HG02938 (cell line): ENCODE data around the gene ZNF335.
A peak's percentile ranks its signal among the peaks of the same experiment; 100 is the strongest.

Experiments used
- ATAC-seq: cut with Tn5 transposase; IDR thresholded peaks from one replicate; pipeline ENCODE4 v1.9.1; 2021; ENCODE audit warnings: mild to moderate bottlenecking, moderate library complexity; ENCODE audit not compliant: unreplicated experiment

ZNF335 gene, protein sequence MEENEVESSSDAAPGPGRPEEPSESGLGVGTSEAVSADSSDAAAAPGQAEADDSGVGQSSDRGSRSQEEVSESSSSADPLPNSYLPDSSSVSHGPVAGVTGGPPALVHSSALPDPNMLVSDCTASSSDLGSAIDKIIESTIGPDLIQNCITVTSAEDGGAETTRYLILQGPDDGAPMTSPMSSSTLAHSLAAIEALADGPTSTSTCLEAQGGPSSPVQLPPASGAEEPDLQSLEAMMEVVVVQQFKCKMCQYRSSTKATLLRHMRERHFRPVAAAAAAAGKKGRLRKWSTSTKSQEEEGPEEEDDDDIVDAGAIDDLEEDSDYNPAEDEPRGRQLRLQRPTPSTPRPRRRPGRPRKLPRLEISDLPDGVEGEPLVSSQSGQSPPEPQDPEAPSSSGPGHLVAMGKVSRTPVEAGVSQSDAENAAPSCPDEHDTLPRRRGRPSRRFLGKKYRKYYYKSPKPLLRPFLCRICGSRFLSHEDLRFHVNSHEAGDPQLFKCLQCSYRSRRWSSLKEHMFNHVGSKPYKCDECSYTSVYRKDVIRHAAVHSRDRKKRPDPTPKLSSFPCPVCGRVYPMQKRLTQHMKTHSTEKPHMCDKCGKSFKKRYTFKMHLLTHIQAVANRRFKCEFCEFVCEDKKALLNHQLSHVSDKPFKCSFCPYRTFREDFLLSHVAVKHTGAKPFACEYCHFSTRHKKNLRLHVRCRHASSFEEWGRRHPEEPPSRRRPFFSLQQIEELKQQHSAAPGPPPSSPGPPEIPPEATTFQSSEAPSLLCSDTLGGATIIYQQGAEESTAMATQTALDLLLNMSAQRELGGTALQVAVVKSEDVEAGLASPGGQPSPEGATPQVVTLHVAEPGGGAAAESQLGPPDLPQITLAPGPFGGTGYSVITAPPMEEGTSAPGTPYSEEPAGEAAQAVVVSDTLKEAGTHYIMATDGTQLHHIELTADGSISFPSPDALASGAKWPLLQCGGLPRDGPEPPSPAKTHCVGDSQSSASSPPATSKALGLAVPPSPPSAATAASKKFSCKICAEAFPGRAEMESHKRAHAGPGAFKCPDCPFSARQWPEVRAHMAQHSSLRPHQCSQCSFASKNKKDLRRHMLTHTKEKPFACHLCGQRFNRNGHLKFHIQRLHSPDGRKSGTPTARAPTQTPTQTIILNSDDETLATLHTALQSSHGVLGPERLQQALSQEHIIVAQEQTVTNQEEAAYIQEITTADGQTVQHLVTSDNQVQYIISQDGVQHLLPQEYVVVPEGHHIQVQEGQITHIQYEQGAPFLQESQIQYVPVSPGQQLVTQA (N-terminal part only)

DNA sequence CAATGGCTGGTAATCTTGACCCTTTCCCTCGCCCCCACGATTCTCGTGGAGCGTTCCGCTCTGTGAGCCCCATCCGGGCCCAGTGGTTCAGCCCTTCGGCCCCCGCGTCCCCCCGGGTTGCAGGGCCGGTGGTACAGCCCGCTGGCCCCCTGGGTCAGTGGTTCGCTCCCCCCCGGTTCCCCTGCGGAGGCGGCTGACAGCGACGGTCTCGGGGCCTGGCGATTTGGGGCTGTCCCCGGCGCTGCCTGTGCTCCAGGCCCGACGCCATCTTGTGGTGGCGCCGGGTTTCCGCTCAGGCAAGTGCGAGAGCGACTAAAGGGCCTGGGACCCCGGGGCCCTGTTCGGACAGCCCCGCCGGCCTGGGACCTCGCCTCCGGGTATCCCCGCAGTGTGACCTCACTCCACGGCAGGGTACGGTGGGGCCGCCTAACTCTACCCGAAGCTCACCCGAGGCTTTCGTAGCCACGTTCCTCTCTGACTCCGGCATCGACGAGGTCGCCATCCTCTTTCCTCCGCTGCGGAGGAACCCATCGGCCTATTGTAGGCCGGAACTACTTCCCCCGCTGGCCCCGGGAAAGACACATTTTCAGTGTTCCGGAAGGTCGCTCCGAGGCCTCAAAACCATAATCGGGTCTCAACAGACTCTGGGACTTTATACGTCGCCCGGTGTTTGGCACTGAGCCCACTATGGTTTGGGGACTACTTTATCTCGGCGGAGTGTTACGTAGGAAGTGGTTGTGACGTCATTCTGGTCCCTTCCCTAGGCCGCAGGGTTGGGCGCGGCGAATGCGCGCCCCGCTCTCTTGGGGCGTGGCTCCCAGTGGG, at the start of gene ZNF335:
Gene ZNF335, minus strand, starts transcription at position 529 of the 825 bp plus-strand sequence. CDS start 793 bp downstream, outside the sequence.
- ATAC-seq, result peak; percentile 60

DNA sequence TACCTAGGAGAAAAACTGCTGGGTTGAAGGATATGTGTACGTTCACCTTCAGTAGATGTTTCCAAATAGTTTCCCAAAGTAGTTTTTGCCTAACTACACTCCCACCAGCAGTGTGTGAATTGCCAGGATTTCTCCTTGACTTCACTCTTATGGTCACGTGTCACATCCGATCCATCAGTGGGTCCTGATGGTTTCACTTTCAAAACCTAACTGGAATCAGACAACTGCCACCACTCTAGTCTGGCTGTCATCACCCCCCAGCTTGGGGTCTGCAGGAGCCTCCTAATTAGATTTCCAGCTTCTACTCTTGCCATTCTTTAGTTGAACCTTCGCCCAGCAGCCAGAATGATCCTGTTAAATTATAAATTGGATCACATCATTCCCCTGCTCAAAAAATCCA, 48.6 kb upstream of the ZNF335 start:
- ATAC-seq, result no peak

DNA sequence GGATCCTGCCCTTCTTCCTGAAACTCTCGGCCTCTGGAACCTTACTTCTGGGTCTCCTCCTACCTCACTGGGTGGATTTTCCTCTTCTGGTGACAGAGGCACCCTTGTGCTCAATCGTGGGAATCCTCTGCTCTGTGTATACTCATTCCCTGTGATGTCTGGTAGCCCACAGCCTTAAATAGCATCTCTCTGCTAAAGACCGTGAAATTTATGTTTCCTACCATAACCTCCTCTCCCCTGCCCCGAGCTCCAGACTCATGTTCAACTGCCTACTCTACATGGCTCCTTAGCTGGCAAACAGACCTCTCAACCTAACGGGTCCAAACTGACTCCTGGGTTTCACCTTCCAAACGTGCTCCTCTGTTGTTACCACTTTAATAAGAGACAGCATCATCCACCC, 46.6 kb upstream of the ZNF335 start:
- ATAC-seq, result no peak

DNA sequence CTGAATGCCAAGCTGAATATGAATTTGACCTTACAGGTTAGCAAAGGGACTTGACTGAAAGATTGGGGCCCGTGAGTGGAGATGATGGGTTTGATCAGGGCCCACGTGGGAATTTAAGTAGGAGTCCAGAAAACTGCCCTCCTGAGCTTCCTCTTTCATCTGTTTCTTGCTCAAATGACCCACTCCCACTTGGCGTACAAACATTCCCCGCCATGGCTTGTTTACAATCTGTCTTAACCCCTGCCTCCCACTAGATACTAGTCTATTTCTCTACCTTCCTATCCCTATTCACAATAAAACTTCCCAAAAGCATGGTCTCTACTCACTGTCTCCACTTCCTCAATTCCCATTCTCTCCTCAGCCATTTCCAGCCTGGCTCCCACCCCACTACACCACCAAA, 46.1 kb upstream of the ZNF335 start:
- ATAC-seq, result no peak

DNA sequence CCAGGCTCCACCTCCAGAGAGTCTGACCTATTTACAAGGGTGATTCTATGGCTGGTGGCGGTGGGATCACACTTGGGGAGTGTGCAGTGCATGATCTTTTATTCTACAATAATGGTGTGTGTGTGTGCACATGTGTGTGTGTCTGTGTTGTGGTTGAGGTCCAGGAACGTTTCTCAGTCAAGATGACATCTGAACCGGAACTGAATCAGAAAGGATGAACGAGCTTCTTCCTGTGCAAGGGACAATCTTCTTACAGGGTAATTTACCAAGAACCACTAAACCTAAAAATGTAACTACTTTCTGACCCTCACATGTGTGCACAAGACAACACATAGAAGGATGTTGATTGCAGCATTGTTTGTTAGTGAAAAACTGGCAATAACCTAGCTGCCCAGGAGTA, 45.3 kb upstream of the ZNF335 start:
- no peak for ATAC-seq

DNA sequence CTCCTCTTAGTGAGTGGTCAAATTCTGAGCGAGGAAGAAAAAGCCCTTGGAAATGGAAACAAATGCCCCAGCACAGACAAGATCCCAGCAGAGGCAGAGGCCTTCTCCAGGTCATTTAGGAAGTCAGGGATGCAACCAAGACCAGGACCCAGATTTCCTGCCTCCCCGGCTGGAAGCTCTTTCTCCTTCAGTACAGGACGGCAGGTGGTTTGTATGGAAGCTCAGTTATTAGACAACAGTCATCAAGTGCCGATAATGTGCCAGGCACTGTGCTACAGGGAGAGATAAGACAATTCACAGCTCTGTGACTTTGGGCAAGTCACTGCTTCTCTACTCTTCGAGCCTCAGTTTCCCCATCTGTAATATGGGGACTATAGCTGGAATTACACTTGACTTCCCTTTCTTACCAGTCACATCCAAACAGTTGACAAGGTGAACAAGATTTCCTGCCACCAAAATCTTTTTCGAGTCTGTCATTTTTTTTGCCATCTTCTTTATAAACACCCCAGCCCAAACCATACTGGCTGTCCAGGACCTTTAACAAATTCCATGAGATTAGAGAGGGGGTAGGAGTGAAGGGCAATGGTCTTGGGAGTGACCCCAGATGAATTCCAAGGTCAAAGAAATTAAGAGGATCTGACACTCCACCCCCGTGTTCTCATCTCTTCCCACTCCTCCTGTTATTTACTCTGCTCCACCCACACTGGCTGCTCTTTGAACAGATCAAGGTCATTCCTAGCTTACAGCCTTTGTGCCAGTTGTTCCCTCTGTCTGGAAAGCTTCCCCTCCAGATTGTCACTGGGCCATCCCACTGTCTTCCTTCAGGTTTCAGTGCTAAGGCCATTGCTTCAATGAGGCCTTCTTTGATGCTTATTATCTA, 42.8 kb upstream of the ZNF335 start:
- no peak for ATAC-seq

DNA sequence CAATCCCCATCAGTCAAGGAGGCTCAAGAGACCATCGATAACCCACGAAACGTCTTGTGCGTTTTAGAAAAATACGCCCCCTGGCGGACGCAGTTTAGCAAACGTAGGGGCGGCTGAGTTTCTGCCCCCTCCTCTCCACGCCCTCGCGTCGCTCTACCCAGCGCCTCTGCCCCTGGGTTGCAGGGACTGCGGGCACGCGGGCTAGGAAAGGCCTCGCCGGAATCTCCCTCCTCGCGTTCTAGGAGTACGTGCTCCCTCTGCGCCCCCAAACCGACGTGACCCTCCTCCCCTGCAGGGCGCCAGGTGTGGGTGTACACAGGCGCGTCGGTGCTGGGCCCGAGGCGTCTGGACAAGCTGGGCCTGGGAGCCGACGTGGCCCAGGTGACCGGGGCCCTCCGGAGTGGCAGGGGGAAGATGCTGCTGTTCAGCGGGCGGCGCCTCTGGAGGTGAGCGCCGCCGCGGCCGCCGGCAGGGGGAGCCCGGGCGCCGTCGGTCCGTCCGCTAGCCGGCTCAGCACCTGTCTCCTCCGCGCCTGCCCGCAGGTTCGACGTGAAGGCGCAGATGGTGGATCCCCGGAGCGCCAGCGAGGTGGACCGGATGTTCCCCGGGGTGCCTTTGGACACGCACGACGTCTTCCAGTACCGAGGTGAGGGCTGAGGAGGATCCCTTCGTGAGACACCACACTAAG, 42.0 kb upstream of the ZNF335 start:
- ATAC-seq, result no peak

DNA sequence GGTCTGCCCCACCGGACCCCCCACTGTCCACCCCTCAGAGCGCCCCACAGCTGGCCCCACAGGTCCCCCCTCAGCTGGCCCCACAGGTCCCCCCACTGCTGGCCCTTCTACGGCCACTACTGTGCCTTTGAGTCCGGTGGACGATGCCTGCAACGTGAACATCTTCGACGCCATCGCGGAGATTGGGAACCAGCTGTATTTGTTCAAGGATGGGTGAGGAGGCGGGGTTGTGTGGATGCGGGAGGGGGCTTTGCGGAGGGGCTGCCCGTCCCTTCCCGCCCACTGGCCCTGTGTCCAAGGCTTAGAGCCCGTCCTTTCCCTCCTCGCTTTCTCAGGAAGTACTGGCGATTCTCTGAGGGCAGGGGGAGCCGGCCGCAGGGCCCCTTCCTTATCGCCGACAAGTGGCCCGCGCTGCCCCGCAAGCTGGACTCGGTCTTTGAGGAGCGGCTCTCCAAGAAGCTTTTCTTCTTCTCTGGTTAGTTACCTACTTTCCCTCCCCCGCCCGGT, 41.4 kb upstream of the ZNF335 start:
- ATAC-seq, result no peak

DNA sequence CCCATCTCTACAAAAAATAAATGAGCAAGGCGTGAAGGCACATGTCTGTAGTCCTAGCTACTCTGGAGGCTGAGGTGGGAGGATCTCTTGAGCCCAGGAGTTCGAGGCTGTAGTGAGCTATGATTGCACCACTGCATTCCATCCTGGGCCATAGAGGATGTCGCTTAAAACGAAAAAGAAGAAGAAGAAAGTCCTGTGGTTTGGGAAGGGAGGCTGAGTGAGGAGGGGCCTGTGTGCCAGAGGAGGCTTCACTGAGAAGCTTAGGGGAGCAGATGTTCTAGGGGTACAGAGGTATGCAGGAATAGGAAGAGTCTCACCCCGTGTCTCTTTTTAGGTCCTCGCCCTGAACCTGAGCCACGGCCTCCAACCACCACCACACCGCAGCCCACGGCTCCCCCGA, 40.9 kb upstream of the ZNF335 start:
- ATAC-seq, result no peak

DNA sequence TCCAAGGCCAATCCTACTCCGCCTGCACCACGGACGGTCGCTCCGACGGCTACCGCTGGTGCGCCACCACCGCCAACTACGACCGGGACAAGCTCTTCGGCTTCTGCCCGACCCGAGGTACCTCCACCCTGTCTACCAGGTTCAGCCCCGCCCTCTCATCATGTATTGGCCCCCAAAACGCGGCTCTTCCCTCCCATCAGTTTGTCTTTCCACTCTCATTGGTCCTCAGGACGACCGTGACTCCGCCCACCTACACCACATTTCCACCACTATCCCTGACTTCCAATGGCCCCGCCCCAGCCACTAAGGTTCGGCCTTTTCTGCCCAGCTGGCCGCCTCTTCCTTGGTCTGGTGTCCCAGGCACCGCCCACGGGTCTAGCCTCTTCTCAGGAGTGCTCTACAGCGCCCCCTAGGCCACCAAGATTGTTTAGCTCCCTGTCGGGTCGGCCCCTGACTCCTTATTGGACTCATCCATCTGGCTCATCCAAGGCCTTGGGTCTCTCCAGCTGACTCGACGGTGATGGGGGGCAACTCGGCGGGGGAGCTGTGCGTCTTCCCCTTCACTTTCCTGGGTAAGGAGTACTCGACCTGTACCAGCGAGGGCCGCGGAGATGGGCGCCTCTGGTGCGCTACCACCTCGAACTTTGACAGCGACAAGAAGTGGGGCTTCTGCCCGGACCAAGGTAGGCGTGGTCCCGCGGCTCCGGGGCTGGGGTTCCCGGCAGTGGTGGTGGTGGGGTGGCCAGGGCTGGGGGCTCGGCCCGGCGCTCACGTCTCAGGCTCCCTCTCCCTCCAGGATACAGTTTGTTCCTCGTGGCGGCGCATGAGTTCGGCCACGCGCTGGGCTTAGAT, 39.9 kb upstream of the ZNF335 start:
- no peak for ATAC-seq

DNA sequence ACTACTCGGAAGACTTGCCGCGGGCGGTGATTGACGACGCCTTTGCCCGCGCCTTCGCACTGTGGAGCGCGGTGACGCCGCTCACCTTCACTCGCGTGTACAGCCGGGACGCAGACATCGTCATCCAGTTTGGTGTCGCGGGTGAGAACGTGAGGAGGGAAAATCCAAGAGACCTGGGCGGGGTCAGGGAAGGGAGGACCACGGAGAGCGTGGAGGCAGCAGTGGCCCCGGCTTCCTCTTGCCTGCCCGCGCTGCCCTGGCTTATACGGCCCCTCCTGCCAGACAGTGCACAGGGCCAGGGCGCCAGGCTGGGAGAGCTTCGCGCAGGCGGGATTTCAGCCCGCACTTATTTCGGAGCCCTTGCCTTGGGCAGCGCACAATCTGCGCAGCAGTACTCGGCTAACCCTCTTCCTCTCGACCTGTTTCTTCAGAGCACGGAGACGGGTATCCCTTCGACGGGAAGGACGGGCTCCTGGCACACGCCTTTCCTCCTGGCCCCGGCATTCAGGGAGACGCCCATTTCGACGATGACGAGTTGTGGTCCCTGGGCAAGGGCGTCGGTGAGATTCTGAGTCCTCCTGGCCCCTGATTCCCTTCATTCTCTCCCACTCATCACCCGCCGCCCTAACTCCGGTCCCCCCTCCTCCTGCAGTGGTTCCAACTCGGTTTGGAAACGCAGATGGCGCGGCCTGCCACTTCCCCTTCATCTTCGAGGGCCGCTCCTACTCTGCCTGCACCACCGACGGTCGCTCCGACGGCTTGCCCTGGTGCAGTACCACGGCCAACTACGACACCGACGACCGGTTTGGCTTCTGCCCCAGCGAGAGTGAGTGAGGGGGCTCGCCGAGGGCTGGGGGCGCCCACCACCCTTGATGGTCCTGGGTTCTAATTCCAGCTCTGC, 38.7 kb upstream of the ZNF335 start:
- ATAC-seq, result no peak

DNA sequence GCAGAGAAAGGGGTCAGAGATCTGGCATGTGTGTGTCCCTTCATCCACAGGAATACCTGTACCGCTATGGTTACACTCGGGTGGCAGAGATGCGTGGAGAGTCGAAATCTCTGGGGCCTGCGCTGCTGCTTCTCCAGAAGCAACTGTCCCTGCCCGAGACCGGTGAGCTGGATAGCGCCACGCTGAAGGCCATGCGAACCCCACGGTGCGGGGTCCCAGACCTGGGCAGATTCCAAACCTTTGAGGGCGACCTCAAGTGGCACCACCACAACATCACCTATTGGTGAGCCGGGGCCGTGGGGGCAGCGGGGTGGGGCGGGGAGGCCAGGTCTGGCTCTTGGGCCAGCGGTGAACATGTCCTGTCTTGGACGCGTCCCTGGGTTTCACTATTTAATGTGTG, 37.8 kb upstream of the ZNF335 start:
- ATAC-seq, result no peak

DNA sequence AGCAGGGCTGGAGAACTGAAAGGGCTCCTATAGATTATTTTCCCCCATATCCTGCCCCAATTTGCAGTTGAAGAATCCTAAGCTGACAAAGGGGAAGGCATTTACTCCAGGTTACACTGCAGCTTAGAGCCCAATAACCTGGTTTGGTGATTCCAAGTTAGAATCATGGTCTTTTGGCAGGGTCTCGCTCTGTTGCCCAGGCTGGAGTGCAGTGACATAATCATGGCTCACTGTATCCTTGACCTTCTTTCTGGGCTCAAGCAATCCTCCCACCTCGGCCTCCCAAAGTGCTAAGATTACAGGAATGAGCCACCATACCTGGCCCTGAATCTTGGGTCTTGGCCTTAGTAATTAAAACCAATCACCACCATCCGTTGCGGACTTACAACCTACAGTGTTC, 35.7 kb upstream of the ZNF335 start:
- ATAC-seq, result no peak

DNA sequence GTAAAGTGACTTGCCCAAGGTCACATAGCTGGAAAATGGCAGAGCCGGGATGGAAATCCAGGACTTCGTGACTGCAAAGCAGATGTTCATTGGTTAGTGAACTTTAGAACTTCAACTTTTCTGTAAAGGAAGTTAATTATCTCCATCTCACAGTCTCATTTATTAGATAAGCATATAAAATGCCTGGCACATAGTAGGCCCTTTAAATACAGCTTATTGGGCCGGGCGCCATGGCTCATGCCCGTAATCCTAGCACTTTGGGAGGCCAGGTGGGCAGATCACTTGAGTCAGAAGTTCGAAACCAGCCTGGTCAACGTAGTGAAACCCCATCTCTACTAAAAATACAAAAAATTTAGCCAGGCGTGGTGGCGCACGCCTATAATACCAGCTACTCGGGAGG, 35.0 kb upstream of the ZNF335 start:
- no peak for ATAC-seq

DNA sequence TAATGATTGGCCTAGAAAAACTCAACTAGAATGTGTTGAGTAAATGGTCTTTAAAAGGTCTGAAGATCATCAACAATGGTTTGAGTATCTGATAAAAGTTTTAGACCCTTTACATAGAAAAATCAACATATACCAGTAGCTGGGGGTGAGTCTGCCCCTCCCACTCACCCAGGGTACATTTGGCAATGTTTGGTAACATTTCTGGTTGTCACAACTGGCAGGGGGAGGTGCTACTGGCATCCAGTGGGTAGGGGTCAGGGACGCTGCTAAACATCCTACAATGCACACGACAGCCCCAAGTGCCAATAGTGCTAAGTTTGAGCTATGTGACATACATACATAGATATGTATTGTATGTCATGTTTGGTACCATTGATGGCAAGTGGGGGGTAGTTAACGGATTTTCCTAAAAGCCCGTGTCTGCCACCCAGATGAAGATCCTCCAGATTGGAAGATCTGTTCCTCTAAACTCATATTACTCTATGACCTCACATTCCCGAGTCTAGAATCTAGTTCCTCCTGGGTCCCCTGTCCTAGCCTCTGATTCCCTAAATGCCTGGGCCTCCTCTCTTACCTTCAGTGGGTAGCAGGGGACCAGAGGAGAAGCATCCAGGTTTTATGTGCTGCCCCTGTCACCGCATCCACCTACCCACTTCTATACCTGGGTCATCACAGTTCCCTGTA, 34.2 kb upstream of the ZNF335 start:
- no peak for ATAC-seq

DNA sequence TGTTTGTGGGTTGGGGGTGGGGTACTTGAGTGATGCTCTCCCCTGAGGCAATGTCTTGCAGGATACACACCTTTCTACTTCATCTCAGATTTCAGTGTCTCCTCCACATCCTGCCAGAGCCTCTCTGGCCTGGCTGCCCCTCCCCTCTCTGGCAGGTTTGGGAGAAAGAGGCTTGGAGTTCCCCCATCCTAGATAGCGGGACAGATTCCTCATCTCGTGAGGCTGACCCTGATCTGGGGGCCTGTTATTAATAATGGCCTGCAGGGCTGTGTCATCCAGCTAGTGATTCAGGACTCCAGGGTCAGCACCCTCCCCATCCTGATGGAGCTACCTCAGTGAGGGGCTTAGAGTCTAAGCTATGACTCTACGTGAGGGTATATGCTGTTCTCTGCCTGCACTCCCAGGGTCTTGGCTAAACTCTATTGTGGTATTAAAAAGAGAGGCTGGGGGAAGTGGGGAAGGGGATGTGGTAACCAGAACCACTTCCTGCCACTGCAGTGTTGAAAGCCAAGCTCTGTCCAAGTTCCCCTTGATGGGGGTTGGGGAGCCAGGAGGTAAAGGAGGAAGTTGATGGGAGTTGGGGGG, 33.0 kb upstream of the ZNF335 start:
- ATAC-seq, result no peak
